ENCODE data around the gene DPAGT1. TPM values are rescaled to one million over a fixed set of nuclear protein-coding genes. Genes with fewer than 3 reads are reported as not detected.
"Not testable (repeated sequence)": the region's sequence is repeated elsewhere in the genome, so short reads cannot be mapped to it uniquely, and the experiment has no call there.

The DPAGT1 gene
- total and polyA plus RNA-seq, 9 donors: 11.8 to 35.0 (median 30.3) TPM

- H3K27ac ChIP-seq (ENCODE audit: low read length): no peak overlapping the region
- H3K4me3 ChIP-seq (ENCODE audit: low read length): peak overlapping the region; percentile 81
- no peaks in the 10 kb centered on the region for H3K27me3 ChIP-seq (ENCODE audit: control insufficient read depth, insufficient read depth, low read length)
- DNase-seq: no peak
- peaks cover 24% of the 10 kb centered on the region for H3K4me1 ChIP-seq (ENCODE audit: control insufficient read depth, insufficient read depth, low read length)
- WGBS (ENCODE audit: insufficient coverage): 17% methylated on average over 2 of the region's 8 CpGs
- peaks cover 35% of the 10 kb centered on the region for H3K36me3 ChIP-seq (ENCODE audit: control insufficient read depth, insufficient read depth, low read length)
- no peaks in the 10 kb centered on the region for H3K9me3 ChIP-seq (replicated peaks; ENCODE audit: control insufficient read depth, low read depth, low read length)
These were observed 6.6 kb upstream of the DPAGT1 start for GRCh38 chr11:119108146-119108856.

- no peak for DNase-seq
- no peaks in the 10 kb centered on the region for H3K27me3 ChIP-seq (ENCODE audit: control insufficient read depth, insufficient read depth, low read length)
- peaks cover 31% of the 10 kb centered on the region for H3K4me1 ChIP-seq (ENCODE audit: control insufficient read depth, insufficient read depth, low read length)
- under 1% methylated on average over 63 of the region's 65 CpGs for WGBS (ENCODE audit: insufficient coverage)
- H3K27ac ChIP-seq (ENCODE audit: low read length): no peak overlapping the region
- H3K4me3 ChIP-seq (ENCODE audit: low read length): peak overlapping the region; percentile 81
- peaks cover 28% of the 10 kb centered on the region for H3K36me3 ChIP-seq (ENCODE audit: control insufficient read depth, insufficient read depth, low read length)
- no peaks in the 10 kb centered on the region for H3K9me3 ChIP-seq (replicated peaks; ENCODE audit: control insufficient read depth, low read depth, low read length)
These were observed 6.0 kb upstream of the DPAGT1 start for GRCh38 chr11:119107538-119108145.

- Histone ChIP-seq H3K9me3 (replicated peaks; ENCODE audit: control insufficient read depth, low read depth, low read length) (no peaks in the 10 kb centered on the region), H3K4me1 (ENCODE audit: control insufficient read depth, insufficient read depth, low read length) (peaks cover 35% of the 10 kb centered on the region), H3K36me3 (ENCODE audit: control insufficient read depth, insufficient read depth, low read length) (peaks cover 22% of the 10 kb centered on the region), H3K4me3 (ENCODE audit: low read length) (peak within 1 kb of the TSS; percentile 81), H3K27me3 (ENCODE audit: control insufficient read depth, insufficient read depth, low read length) (no peaks in the 10 kb centered on the region), H3K27ac (ENCODE audit: low read length) (peak within 1 kb of the TSS; percentile 79)
- peak; percentile 96 for DNase-seq
- 0% methylated on average over 40 of the region's 49 CpGs for WGBS (ENCODE audit: insufficient coverage)
These were observed 5.2 kb upstream of the DPAGT1 start, which contains the start of gene C2CD2L for GRCh38 chr11:119106564-119107537. C2CD2L (plus strand) TSS chr11:119107344; CDS start chr11:119107742, 398 bp downstream.

- peaks cover 43% of the 10 kb centered on the region for H3K4me1 ChIP-seq (ENCODE audit: control insufficient read depth, insufficient read depth, low read length)
- peaks cover 2% of the 10 kb centered on the region for H3K36me3 ChIP-seq (ENCODE audit: control insufficient read depth, insufficient read depth, low read length)
- H3K9me3 ChIP-seq (replicated peaks; ENCODE audit: control insufficient read depth, low read depth, low read length): no peaks in the 10 kb centered on the region
- H3K4me3 ChIP-seq (ENCODE audit: low read length): no peak overlapping the region
- 72% methylated on average over 2 of the region's 4 CpGs for WGBS (ENCODE audit: insufficient coverage)
- no peaks in the 10 kb centered on the region for H3K27me3 ChIP-seq (ENCODE audit: control insufficient read depth, insufficient read depth, low read length)
- no peak for DNase-seq
- peak overlapping the region; percentile 99 for H3K27ac ChIP-seq (ENCODE audit: low read length)
These were observed 2.1 kb upstream of the DPAGT1 start for GRCh38 chr11:119103793-119104192.

- H3K4me3 ChIP-seq (ENCODE audit: low read length): peak overlapping the region; percentile 11
- H3K36me3 ChIP-seq (ENCODE audit: control insufficient read depth, insufficient read depth, low read length); DNase-seq; H3K9me3 ChIP-seq (replicated peaks; ENCODE audit: control insufficient read depth, low read depth, low read length); H3K27me3 ChIP-seq (ENCODE audit: control insufficient read depth, insufficient read depth, low read length): not testable (repeated sequence)
- H3K4me1 ChIP-seq (ENCODE audit: control insufficient read depth, insufficient read depth, low read length): peaks cover 39% of the 10 kb centered on the region
- 88% methylated on average over 12 of the region's 18 CpGs for WGBS (ENCODE audit: insufficient coverage)
- peak overlapping the region; percentile 99 for H3K27ac ChIP-seq (ENCODE audit: low read length)
These were observed 1.6 kb upstream of the DPAGT1 start for GRCh38 chr11:119103161-119103664.

GRCh38 chr11:119100994-119101758 lies 477 bp downstream of the DPAGT1 start:
- Histone ChIP-seq H3K4me3 (ENCODE audit: low read length) (peak overlapping the region; percentile 93), H3K36me3 (ENCODE audit: control insufficient read depth, insufficient read depth, low read length) (peaks cover 25% of the 10 kb centered on the region), H3K27me3 (ENCODE audit: control insufficient read depth, insufficient read depth, low read length) (no peaks in the 10 kb centered on the region), H3K9me3 (replicated peaks; ENCODE audit: control insufficient read depth, low read depth, low read length) (no peaks in the 10 kb centered on the region), H3K4me1 (ENCODE audit: control insufficient read depth, insufficient read depth, low read length) (peaks cover 26% of the 10 kb centered on the region), H3K27ac (ENCODE audit: low read length) (peak overlapping the region; percentile 99)
- peak; percentile 37 for DNase-seq
- under 1% methylated on average over 24 of the region's 29 CpGs for WGBS (ENCODE audit: insufficient coverage)

GRCh38 chr11:119100246-119100970 lies 1.2 kb downstream of the DPAGT1 start:
- peaks cover 25% of the 10 kb centered on the region for H3K36me3 ChIP-seq (ENCODE audit: control insufficient read depth, insufficient read depth, low read length)
- WGBS (ENCODE audit: insufficient coverage): 50% methylated on average over 11 of the region's 11 CpGs
- no peaks in the 10 kb centered on the region for H3K27me3 ChIP-seq (ENCODE audit: control insufficient read depth, insufficient read depth, low read length)
- no peak overlapping the region for H3K27ac ChIP-seq (ENCODE audit: low read length)
- H3K9me3 ChIP-seq (replicated peaks; ENCODE audit: control insufficient read depth, low read depth, low read length): no peaks in the 10 kb centered on the region
- H3K4me3 ChIP-seq (ENCODE audit: low read length): peak overlapping the region; percentile 93
- H3K4me1 ChIP-seq (ENCODE audit: control insufficient read depth, insufficient read depth, low read length): peaks cover 28% of the 10 kb centered on the region
- no peak for DNase-seq

GRCh38 chr11:119099711-119100110 lies 1.9 kb downstream of the DPAGT1 start:
- WGBS (ENCODE audit: insufficient coverage): 100% methylated on average over 2 of the region's 6 CpGs
- Histone ChIP-seq H3K9me3 (replicated peaks; ENCODE audit: control insufficient read depth, low read depth, low read length) (no peaks in the 10 kb centered on the region), H3K36me3 (ENCODE audit: control insufficient read depth, insufficient read depth, low read length) (peaks cover 25% of the 10 kb centered on the region), H3K4me3 (ENCODE audit: low read length) (no peak overlapping the region), H3K27ac (ENCODE audit: low read length) (no peak overlapping the region), H3K4me1 (ENCODE audit: control insufficient read depth, insufficient read depth, low read length) (peaks cover 28% of the 10 kb centered on the region), H3K27me3 (ENCODE audit: control insufficient read depth, insufficient read depth, low read length) (no peaks in the 10 kb centered on the region)
- no peak for DNase-seq
